Osteoblast (primary cell): Measurements from ENCODE around the gene ENOX2. TPM values are rescaled to one million over a fixed set of nuclear protein-coding genes. Genes with fewer than 3 reads are reported as not detected.

Source experiments
- DNase-seq: peaks from one replicate; pipeline ENCODE4 v3.0.0; 2011; ENCODE audit warnings: low spot score, mixed read lengths; ENCODE audit not compliant: insufficient read length; ENCODE audit errors: missing footprints
- H2AFZ ChIP-seq: 2 replicates; pipeline ENCODE4 v1.6.0; 2011; ENCODE audit warnings: mild to moderate bottlenecking, low read length
- H3K27ac ChIP-seq: 2 replicates; pipeline ENCODE4 v1.5.1; 2011; ENCODE audit warnings: mild to moderate bottlenecking, low read depth, low read length, moderate library complexity
- H3K27me3 ChIP-seq: 2 replicates; pipeline ENCODE4 v1.6.0; 2012; ENCODE audit warnings: mild to moderate bottlenecking, control low read depth, inconsistent platforms, low read length, moderate library complexity; ENCODE audit not compliant: insufficient read depth
- H3K36me3 ChIP-seq: 2 replicates; pipeline ENCODE4 v1.5.1; 2011; ENCODE audit warnings: mild to moderate bottlenecking, low read length, control low read depth, moderate library complexity; ENCODE audit not compliant: insufficient read depth
- H3K4me1 ChIP-seq: 2 replicates; pipeline ENCODE4 v1.5.1; 2011; ENCODE audit warnings: mild to moderate bottlenecking, low read length, control low read depth, moderate library complexity; ENCODE audit not compliant: insufficient read depth
- H3K4me2 ChIP-seq: 2 replicates; pipeline ENCODE4 v1.6.0; 2011; ENCODE audit warnings: mild to moderate bottlenecking, low read length; ENCODE audit not compliant: insufficient read depth
- H3K4me3 ChIP-seq: fragments of 200-600 bp; sonication (generic); 3 replicates; pipeline ENCODE4 v1.5.1; 2012; ENCODE audit warnings: mild to moderate bottlenecking, low read length, inconsistent platforms; ENCODE audit not compliant: insufficient read depth
- H3K79me2 ChIP-seq: 2 replicates; pipeline ENCODE4 v1.6.0; 2012; ENCODE audit warnings: mild to moderate bottlenecking, low read length, control low read depth, inconsistent platforms; ENCODE audit not compliant: insufficient read depth
- H3K9me3 ChIP-seq: 2 replicates; pipeline ENCODE4 v1.5.1; 2011; ENCODE audit warnings: low read depth, low read length, control low read depth
- H4K20me1 ChIP-seq: 2 replicates; pipeline ENCODE4 v1.6.0; 2012; ENCODE audit warnings: mild to moderate bottlenecking, low read length, control low read depth; ENCODE audit not compliant: insufficient read depth
- total RNA-seq: library from RNA; depleted of rRNA; stranded (reverse); fragments of >200 nt; gene quantifications from 2 replicates; pipeline ENCODE4 v1.2.3, GENCODE V29; 2012
- TF ChIP-seq, protein P1 (sequence below): IDR thresholded peaks from 2 replicates; pipeline ENCODE4 v1.5.1; 2011; ENCODE audit warnings: mild to moderate bottlenecking, low read depth, low read length, moderate library complexity; ENCODE audit errors: extremely low read depth

Gene ENOX2, protein sequence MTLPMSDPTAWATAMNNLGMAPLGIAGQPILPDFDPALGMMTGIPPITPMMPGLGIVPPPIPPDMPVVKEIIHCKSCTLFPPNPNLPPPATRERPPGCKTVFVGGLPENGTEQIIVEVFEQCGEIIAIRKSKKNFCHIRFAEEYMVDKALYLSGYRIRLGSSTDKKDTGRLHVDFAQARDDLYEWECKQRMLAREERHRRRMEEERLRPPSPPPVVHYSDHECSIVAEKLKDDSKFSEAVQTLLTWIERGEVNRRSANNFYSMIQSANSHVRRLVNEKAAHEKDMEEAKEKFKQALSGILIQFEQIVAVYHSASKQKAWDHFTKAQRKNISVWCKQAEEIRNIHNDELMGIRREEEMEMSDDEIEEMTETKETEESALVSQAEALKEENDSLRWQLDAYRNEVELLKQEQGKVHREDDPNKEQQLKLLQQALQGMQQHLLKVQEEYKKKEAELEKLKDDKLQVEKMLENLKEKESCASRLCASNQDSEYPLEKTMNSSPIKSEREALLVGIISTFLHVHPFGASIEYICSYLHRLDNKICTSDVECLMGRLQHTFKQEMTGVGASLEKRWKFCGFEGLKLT
- total RNA-seq = 8.0 and 13.3 TPM in 2 replicates

GRCh38 chrX:130902783-130903613, at the start of gene ENOX2:
Gene ENOX2, minus strand, starts transcription at chrX:130903209. Its CDS starts 199,993 bp downstream, at chrX:130703216.
- TF ChIP-seq, protein P1, sequence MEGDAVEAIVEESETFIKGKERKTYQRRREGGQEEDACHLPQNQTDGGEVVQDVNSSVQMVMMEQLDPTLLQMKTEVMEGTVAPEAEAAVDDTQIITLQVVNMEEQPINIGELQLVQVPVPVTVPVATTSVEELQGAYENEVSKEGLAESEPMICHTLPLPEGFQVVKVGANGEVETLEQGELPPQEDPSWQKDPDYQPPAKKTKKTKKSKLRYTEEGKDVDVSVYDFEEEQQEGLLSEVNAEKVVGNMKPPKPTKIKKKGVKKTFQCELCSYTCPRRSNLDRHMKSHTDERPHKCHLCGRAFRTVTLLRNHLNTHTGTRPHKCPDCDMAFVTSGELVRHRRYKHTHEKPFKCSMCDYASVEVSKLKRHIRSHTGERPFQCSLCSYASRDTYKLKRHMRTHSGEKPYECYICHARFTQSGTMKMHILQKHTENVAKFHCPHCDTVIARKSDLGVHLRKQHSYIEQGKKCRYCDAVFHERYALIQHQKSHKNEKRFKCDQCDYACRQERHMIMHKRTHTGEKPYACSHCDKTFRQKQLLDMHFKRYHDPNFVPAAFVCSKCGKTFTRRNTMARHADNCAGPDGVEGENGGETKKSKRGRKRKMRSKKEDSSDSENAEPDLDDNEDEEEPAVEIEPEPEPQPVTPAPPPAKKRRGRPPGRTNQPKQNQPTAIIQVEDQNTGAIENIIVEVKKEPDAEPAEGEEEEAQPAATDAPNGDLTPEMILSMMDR = no peak

GRCh38 chrX:130952266-130953043, 49.4 kb upstream of the ENOX2 start:
- no peaks in the 10 kb centered on the region for H3K36me3 ChIP-seq
- no peaks in the 10 kb centered on the region for H4K20me1 ChIP-seq
- H3K4me2 ChIP-seq = no peak overlapping the region
- no peak for DNase-seq
- H3K27ac ChIP-seq = no peak overlapping the region
- no peak overlapping the region for H3K4me3 ChIP-seq
- H3K4me1 ChIP-seq = no peaks in the 10 kb centered on the region
- peaks cover 8% of the 10 kb centered on the region for H3K27me3 ChIP-seq
- H3K9me3 ChIP-seq = no peaks in the 10 kb centered on the region
- TF ChIP-seq, protein P1 = no peak
- no peak overlapping the region for H2AFZ ChIP-seq
- no peaks in the 10 kb centered on the region for H3K79me2 ChIP-seq

More at GRCh38 chrX:130902783-130903613, at the start of gene ENOX2:
- H3K79me2 ChIP-seq = peaks cover 2% of the 10 kb centered on the region
- peaks cover 4% of the 10 kb centered on the region for H3K4me1 ChIP-seq
- peak; percentile 92 for DNase-seq
- H3K27me3 ChIP-seq = peaks cover 3% of the 10 kb centered on the region
- no peaks in the 10 kb centered on the region for H3K36me3 ChIP-seq
- peaks cover 3% of the 10 kb centered on the region for H4K20me1 ChIP-seq
- peak within 1 kb of the TSS; percentile 87 for H3K4me2 ChIP-seq
- H2AFZ ChIP-seq = peak within 1 kb of the TSS; percentile 75
- H3K27ac ChIP-seq = peak within 1 kb of the TSS; percentile 61
- no peaks in the 10 kb centered on the region for H3K9me3 ChIP-seq
- peak within 1 kb of the TSS; percentile 79 for H3K4me3 ChIP-seq

GRCh38 chrX:130944230-130944629, 41.2 kb upstream of the ENOX2 start:
- H3K9me3 ChIP-seq = no peaks in the 10 kb centered on the region
- no peak overlapping the region for H3K4me3 ChIP-seq
- no peaks in the 10 kb centered on the region for H3K4me1 ChIP-seq
- no peaks in the 10 kb centered on the region for H3K36me3 ChIP-seq
- TF ChIP-seq, protein P1 = no peak
- no peak overlapping the region for H3K27ac ChIP-seq
- no peak for DNase-seq
- peaks cover 5% of the 10 kb centered on the region for H3K27me3 ChIP-seq
- H3K79me2 ChIP-seq = no peaks in the 10 kb centered on the region
- H3K4me2 ChIP-seq = no peak overlapping the region
- no peak overlapping the region for H2AFZ ChIP-seq
- no peaks in the 10 kb centered on the region for H4K20me1 ChIP-seq
